Measurements from ENCODE around the gene FGF1.

- TF ChIP-seq ZNF384 (IDR thresholded peaks at IDR 0.05), result no peak
- TF ChIP-seq ELF4 (IDR thresholded peaks at IDR 0.05), result no peak
- TF ChIP-seq FOXA1 (IDR thresholded peaks at IDR 0.05), result no peak
- no peak for TF ChIP-seq HDGF (IDR thresholded peaks at IDR 0.05; ENCODE audit: borderline replicate concordance)
- no peak for TF ChIP-seq PKNOX1 (IDR thresholded peaks at IDR 0.05)
- no peak for TF ChIP-seq LEF1 (IDR thresholded peaks at IDR 0.05; ENCODE audit: borderline replicate concordance)
- no peak for TF ChIP-seq NFRKB (IDR thresholded peaks at IDR 0.05)
- no peak for TF ChIP-seq FOXK2 (IDR thresholded peaks at IDR 0.05)
- no peak for TF ChIP-seq SUZ12 (IDR thresholded peaks at IDR 0.05)
- no peak for TF ChIP-seq TARDBP (IDR thresholded peaks at IDR 0.05)
- no peak for TF ChIP-seq L3MBTL2 (conservative IDR thresholded peaks at IDR 0.05)
- no peak for TF ChIP-seq BHLHE40 (IDR thresholded peaks at IDR 0.05; ENCODE audit: borderline replicate concordance)
- no peak for TF ChIP-seq SP1 (IDR thresholded peaks at IDR 0.05)
These were observed 31.3 kb downstream of the FGF1 start for GRCh38 chr5:142654578-142655058.
